ENCODE data around the gene RILPL2.
"Not testable (repeated sequence)": the region's sequence is repeated elsewhere in the genome, so short reads cannot be mapped to it uniquely, and the experiment has no call there.

RILPL2 gene

GRCh38 chr12:123401753-123402683 is 34.5 kb downstream of the RILPL2 start:
- DNase-seq (ENCODE audit: low spot score) = no peak

- no peak for DNase-seq (ENCODE audit: low spot score)
Measured at GRCh38 chr12:123399255-123399617, 37.2 kb downstream of the RILPL2 start.

GRCh38 chr12:123398550-123399254 is 37.8 kb downstream of the RILPL2 start:
- no peak for DNase-seq (ENCODE audit: low spot score)

- DNase-seq (ENCODE audit: low spot score) = no peak
Measured at GRCh38 chr12:123398177-123398549, 38.3 kb downstream of the RILPL2 start.

- no peak for DNase-seq (ENCODE audit: low spot score)
Measured at GRCh38 chr12:123397400-123397799, 39.1 kb downstream of the RILPL2 start.

- no peak for DNase-seq (ENCODE audit: low spot score)
Measured at GRCh38 chr12:123396954-123397353, 39.5 kb downstream of the RILPL2 start.

GRCh38 chr12:123396543-123396942 is 39.9 kb downstream of the RILPL2 start:
- DNase-seq (ENCODE audit: low spot score) = no peak

GRCh38 chr12:123395236-123395635 is 41.2 kb downstream of the RILPL2 start:
- DNase-seq (ENCODE audit: low spot score) = no peak

- no peak for DNase-seq (ENCODE audit: low spot score)
Measured at GRCh38 chr12:123393747-123394146, 42.7 kb downstream of the RILPL2 start.

GRCh38 chr12:123391546-123392343 is 44.7 kb downstream of the RILPL2 start:
- DNase-seq (ENCODE audit: low spot score) = no peak

GRCh38 chr12:123390498-123391426 is 45.7 kb downstream of the RILPL2 start:
- no peak for DNase-seq (ENCODE audit: low spot score)

GRCh38 chr12:123389560-123390351 is 46.7 kb downstream of the RILPL2 start:
- no peak for DNase-seq (ENCODE audit: low spot score)

- no peak for DNase-seq (ENCODE audit: low spot score)
Measured at GRCh38 chr12:123388951-123389559, 47.4 kb downstream of the RILPL2 start.

- peak; percentile 78 for DNase-seq (ENCODE audit: low spot score)
Measured at GRCh38 chr12:123388177-123388950, 48.1 kb downstream of the RILPL2 start.

- no peak for DNase-seq (ENCODE audit: low spot score)
Measured at GRCh38 chr12:123387508-123388176, 48.8 kb downstream of the RILPL2 start.

- not testable (repeated sequence) for DNase-seq (ENCODE audit: low spot score)
Measured at GRCh38 chr12:123385536-123385935, 50.9 kb downstream of the RILPL2 start.

GRCh38 chr12:123384994-123385376 is 51.5 kb downstream of the RILPL2 start:
- DNase-seq (ENCODE audit: low spot score) = no peak

- no peak for DNase-seq (ENCODE audit: low spot score)
Measured at GRCh38 chr12:123384318-123384993, 52.0 kb downstream of the RILPL2 start.
